WI38 (cell line): ENCODE results near the gene ZNF615.
"Not testable (repeated sequence)": the region's sequence is repeated elsewhere in the genome, so short reads cannot be mapped to it uniquely, and the experiment has no call there.

ENCODE experiments used
- H3K4me3 ChIP-seq: 2 replicates; pipeline ENCODE4 v1.5.1; 2011; ENCODE audit warnings: low read depth, mild to moderate bottlenecking, control low read depth, low read length
- TF ChIP-seq, protein P1 (sequence below): IDR thresholded peaks from 2 replicates; pipeline ENCODE4 v1.5.1; 2012; ENCODE audit warnings: low read depth, mild to moderate bottlenecking, control low read depth, low read length

ZNF615 gene

GRCh38 chr19:52028027-52028779 is 20.2 kb upstream of the ZNF615 start, which contains the start of gene ZNF614:
Gene ZNF614, minus strand, starts transcription at chr19:52028379. Its CDS starts 2,634 bp downstream, at chr19:52025745.
- peak within 1 kb of the TSS; percentile 92 for H3K4me3 ChIP-seq

DNA sequence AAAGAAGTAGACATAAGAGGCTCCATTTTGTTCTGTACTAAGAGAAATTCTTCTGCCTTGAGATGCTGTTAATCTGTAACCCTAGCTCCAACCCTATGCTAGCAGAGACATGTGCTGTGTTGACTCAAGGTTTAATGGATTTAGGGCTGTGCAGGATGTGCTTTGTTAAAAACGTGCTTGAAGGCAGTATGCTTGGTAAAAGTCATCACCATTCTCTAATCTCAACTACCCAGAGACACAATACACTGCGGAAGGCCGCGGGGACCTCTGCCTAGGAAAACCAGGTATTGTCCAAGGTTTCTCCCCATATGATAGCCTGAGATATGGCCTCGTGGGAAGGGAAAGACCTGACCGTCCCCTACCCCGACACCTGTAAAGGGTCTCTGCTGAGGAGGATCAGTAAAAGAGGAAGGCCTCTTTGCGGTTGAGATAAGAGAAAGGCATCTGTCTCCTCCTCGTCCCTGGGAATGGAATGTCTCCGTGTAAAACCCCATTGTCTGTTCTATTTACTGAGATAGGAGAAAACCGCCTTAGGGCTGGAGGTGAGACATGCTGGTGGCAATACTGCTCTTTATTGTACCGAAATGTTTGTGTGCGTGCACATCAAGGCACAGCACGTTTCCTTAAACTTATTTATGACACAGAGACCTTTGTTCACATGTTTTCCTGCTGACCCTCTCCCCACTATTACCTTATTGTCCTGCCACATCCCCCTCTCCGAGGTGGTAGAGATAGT is 18.4 kb upstream of the ZNF615 start:
- H3K4me3 ChIP-seq: not testable (repeated sequence)

More at GRCh38 chr19:52028027-52028779, 20.2 kb upstream of the ZNF615 start, which contains the start of gene ZNF614:
- TF ChIP-seq, protein P1, sequence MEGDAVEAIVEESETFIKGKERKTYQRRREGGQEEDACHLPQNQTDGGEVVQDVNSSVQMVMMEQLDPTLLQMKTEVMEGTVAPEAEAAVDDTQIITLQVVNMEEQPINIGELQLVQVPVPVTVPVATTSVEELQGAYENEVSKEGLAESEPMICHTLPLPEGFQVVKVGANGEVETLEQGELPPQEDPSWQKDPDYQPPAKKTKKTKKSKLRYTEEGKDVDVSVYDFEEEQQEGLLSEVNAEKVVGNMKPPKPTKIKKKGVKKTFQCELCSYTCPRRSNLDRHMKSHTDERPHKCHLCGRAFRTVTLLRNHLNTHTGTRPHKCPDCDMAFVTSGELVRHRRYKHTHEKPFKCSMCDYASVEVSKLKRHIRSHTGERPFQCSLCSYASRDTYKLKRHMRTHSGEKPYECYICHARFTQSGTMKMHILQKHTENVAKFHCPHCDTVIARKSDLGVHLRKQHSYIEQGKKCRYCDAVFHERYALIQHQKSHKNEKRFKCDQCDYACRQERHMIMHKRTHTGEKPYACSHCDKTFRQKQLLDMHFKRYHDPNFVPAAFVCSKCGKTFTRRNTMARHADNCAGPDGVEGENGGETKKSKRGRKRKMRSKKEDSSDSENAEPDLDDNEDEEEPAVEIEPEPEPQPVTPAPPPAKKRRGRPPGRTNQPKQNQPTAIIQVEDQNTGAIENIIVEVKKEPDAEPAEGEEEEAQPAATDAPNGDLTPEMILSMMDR: no peak

- not testable (repeated sequence) for H3K4me3 ChIP-seq
Measured at GRCh38 chr19:52024478-52024877, 16.5 kb upstream of the ZNF615 start.

- H3K4me3 ChIP-seq: no peak overlapping the region
- TF ChIP-seq, protein P1: no peak
Measured at GRCh38 chr19:52022193-52022592, 14.2 kb upstream of the ZNF615 start.

DNA sequence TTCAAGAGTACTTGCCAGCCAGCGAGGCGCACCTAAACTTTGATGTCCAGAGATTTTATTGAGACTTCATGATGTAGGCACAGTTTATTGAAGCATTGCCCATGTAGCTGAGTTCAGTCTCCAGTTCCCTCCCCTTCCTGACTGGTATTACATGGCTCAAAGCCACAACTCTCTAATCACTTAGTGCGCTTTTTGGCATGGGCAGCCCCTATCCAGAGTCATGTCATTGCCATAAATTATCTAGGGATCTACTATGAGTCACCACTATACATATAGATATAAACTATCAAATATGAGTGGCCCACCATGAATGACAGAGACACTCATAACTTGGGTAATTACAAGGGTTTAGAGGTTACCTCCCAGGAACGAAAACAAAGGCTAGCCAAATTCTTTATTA is 12.5 kb upstream of the ZNF615 start:
- TF ChIP-seq, protein P1: no peak

GRCh38 chr19:52010674-52011073 is 2.7 kb upstream of the ZNF615 start:
- TF ChIP-seq, protein P1: no peak
- H3K4me3 ChIP-seq: no peak overlapping the region

More for the DNA sequence above, 12.5 kb upstream of the ZNF615 start:
- no peak overlapping the region for H3K4me3 ChIP-seq

DNA sequence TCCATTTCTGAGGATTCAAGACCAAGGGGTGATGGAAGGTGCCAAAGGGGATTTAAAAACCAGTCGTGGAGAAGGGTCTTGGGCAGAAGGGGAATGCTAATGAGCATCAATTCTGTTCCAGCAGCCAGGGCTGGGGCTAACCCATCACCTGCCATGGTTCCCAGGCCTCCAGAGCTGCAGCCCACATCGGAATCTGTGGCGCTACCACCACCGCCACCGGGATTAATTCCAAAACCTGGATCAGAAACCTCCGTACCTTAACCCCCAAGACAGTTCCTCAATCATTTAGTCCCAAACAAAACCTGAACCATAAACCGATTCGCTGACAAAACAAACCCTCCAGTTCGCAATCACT is 583 bp downstream of the ZNF615 start:
- TF ChIP-seq, protein P1: no peak
- peak overlapping the region; percentile 88 for H3K4me3 ChIP-seq

DNA sequence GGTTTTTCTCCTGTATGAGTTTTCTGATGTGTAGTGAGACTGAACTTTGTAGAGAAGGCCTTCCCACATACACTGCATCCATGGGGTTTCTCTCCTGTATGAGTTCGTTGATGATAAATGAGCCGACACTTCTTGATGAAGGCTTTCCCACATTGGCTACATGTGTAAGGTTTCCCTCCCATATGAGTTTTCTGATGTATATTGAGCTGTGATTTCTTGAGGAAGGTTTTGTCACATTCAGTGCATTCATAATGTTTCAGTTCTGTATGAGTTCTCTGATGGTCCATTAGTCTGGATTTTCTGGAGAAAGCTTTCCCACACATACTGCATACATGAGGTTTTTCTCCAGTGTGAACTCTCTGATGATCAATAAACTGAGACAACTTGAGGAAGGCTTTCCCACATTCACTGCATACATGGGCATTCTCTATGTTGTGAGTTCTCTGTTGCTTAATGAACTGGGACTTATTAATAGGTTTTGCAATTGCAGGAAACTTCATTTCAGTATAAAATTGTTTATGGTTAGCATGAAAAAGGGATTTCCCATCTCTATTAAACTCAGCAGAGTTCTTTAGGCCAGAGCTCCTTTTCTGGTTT is 13.9 kb downstream of the ZNF615 start:
- TF ChIP-seq, protein P1: no peak
- no peak overlapping the region for H3K4me3 ChIP-seq
